Left cardiac atrium (tissue), 4 donors: ENCODE measurements around the gene PPEF2. TPM values are rescaled to one million over a fixed set of nuclear protein-coding genes. Genes with fewer than 3 reads are reported as not detected.
A peak's percentile ranks its signal among the peaks of the same experiment; 100 is the strongest.
"Not testable (repeated sequence)": the region's sequence is repeated elsewhere in the genome, so short reads cannot be mapped to it uniquely, and the experiment has no call there.

ENCODE experiments used
- ATAC-seq, 2 donors: fragments of 200-7000 bp; cut with Tn5 transposase; one replicate each; pipeline ENCODE4 v1.9.1; 2020; ENCODE audit warnings: mild to moderate bottlenecking in 2 of 2, moderate library complexity in 2 of 2
- DNase-seq: peaks from one replicate; pipeline ENCODE4 v3.0.0-alpha.2; 2020
- intact Hi-C, 2 donors: fragments of 100-400 bp; cut with DNase I; formaldehyde crosslinking; loops; one replicate each; pipeline versions ENCODE4 v1.14.1 to v1.15.1; 2022 to 2023
- total RNA-seq, 2 donors: library from RNA; stranded (reverse); fragmentation: NEBNext Ultra II Directional; extraction: Animal tissue kit (Norgen Biotek cat#: 25700); gene quantifications; one replicate each; pipeline ENCODE4 v1.2.1, GENCODE V29; 2021
- donor health status: DM: no; HTN: yes; CAD: no.
- donor health status: DM: no; HTN: yes; CAD: no; lungs with severe emphysema.
- donor health status: DM: yes; HTN: yes; CAD: no.
- donor health status: Dilated cardiomyopathy.

The PPEF2 gene
- total RNA-seq, 2 donors from 2014 or later = not detected

DNA sequence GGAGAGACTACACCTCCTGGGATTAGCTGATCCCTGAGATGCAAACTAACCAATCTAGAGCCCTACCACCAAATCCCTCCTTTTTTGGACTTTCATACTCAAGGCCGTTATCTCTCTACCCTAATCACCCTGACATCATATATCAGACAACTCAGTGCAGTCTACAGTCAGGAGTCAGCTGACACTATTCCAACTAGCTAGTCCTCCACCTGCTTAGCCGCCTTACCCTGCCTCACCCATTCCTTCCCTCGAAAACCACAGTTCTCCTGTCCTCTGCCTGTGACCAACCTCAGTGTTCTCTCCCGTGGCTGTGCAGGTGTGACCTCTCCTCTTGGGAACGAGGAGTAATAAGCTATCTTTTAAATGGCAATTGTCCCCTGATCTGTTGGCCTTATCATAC is 1.8 kb upstream of the PPEF2 start:
- intact Hi-C loops = no loop called here

DNA sequence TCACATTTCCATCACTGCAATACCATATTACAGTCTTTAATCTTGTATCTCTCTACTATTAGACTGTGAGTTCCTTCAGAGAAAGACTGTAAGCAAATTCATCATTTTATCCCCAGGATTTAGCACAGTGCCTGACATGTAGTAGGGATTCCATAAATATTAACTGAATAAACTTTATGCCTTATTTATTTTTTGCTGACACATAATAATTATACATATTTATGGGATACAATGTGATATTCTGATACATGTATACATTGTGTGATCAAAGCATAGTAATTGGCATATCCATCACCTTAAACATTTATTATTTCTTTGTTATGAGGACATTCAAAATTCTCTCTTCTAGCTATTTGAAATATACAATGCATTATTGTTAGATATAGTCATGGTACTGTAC is 3.7 kb downstream of the PPEF2 start:
- no peak for DNase-seq
- intact Hi-C loops = no loop called here

More for the DNA sequence above, 1.8 kb upstream of the PPEF2 start:
- DNase-seq (no peak), ATAC-seq (no peak)

DNA sequence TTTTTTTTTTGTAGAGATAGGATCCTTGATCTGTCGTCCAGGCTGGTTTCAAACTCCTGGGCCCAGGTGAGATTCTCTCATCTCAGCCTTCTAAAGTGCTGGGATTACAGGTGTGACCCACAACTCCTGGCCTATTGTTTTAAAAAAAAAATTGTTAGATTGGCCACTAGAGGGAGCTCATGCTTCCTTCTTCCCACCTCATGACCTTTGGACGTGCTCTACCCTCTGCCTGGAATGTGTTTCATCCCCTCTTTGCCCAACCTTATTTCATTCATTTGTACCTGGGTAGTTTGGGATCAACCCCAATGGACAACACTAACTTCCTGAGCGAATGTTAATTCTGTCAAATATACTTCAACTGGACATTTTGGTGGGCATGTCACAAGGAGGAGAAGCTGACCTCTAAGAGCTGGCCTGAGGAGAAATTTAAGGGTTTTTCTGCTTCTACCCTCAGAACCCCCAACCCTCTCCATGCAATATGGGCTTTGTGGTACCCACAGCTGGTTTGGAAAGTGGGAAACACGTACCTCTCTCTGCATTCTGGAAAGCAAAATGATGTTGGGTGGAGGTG is 6.4 kb downstream of the PPEF2 start:
- DNase-seq (no peak), ATAC-seq (peak in 1 of 2 donors; percentile 45)
- intact Hi-C loops = no loop called here

More for the DNA sequence above, 3.7 kb downstream of the PPEF2 start:
- no peak for ATAC-seq

DNA sequence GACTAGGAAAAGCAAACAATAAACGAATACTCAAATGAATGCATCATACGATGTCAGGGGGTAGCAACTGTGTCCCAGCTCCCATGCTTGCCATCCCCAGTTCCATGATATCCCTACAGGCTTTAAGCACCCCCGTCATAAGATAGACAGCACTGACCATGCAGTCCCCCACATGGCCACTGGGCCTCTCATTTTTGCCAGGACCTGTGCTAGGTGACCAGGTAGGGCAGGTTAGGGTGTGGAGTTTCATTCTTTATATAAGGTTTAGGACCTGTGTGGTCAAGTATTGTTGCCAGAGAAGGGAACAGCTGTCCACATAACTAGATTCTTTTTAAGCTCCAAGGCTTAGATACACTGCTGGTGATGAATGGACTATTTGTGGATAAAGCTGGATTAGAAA is 9.7 kb downstream of the PPEF2 start:
- intact Hi-C loops = no loop called here
- no peak for ATAC-seq
- no peak for DNase-seq

DNA sequence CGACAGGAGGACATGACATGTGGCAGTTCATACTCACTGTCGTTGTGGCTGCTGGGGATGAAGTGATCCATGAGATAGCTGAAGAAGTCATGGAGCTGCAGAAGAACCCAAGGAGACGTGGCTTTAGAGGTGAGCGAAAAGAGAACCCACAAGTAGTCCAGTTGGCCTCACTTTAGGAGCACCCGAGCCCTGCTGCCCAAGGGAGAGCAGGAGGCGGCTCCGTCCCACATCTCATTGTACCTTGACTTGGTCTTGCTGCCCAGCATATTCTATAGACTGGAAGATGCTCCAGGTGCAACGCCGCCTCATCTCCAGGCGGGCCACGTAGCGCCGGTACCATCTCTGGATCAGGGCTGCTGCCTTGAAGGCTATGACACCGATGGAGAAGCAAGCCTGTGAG is 10.6 kb downstream of the PPEF2 start:
- no peak for DNase-seq
- no peak for ATAC-seq
- intact Hi-C loops = no loop called here

DNA sequence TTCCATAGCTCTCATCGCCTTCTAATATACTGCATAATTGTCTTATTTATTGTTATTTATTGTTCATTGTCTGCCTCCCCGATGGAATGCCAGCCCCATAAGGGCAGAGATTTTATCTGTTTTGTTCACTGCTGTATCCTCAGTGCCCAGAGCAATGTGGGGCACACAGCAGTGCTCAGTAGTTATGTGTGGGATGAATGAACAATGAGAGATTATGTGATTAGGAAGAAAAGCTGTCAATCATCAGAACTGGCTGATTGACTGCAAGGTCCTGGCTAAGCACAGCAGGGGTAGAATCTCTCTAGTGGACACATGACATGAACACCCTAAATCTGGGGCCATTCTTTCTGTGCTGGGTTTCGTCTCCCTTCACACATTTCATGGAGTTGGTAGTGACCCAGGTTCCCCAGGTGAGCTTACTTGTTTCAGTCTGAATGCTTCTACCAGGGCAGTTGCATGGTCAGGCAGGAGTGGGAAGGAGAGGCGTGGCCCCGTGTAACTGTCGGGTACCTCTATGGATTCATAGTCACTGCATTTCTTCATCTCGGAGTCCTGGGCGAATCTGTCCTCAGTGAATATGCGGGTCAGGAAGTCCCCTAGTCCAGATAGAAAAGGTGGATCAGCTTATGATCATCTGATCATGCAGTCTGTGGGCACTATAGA is 12.6 kb downstream of the PPEF2 start:
- intact Hi-C loops = no loop called here

DNA sequence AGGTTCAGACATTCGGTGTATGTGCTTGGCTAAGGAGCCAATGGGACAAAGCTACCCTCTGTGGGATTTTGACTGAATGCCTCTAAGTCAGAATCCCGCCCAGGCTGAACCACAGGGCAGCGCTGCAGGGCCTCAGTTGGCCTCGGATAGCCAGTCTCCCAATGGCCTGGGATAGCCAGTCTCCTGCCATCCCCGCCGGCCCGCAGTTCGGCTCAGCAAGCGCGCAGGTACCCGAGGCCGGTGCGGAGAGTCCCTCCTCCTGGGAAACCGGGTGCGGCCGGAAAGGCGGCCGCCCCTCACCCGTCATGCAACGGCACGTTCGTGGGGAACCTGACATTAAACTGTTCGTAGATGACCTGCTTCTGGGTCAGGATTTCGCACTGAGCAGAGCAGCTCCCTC is 16.1 kb downstream of the PPEF2 start:
- intact Hi-C loops = no loop called here
- DNase-seq = no peak
- no peak for ATAC-seq

More for the DNA sequence above, 12.6 kb downstream of the PPEF2 start:
- DNase-seq (no peak), ATAC-seq (no peak)

DNA sequence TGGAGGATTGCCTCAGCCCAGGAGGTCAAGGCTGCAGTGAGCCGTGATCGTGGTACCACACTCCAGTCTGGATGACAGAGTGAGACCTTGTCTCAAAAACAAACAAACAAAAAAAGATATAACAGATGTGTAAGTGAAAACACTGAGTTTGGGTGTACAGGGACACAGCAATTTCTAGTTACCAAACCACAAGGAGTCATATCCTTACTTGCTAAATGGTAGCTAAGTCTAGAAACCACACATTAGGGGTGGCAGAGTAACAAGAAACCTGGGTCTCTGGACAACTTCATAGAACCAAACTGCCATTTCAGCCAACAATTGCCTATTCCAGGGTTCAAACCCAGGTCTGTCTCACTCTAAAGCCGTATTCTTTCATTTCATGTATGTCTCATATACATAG is 20.8 kb downstream of the PPEF2 start:
- intact Hi-C loops = no loop called here
- ATAC-seq = no peak

DNA sequence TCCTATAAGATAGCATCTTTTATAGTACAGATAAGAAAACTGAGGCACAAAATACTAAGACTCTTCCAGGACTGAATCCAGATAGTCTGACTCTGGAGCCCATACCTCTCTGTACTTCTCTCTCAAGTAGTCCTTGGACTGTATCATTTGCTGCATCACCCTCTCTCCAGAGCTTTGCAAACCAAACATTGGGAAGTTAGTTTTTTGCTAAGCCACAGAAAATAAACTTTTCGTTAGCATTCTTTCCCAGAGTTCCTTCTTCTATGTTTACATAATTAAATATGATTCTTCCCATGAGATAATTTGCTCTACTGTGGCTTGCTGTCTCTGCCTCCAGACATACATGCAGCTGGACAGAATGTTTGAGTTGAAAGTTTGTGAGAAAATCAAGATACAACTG is 22.0 kb downstream of the PPEF2 start:
- DNase-seq (no peak), ATAC-seq (no peak)
- intact Hi-C loops = no loop called here

More for the DNA sequence above, 20.8 kb downstream of the PPEF2 start:
- DNase-seq = no peak

DNA sequence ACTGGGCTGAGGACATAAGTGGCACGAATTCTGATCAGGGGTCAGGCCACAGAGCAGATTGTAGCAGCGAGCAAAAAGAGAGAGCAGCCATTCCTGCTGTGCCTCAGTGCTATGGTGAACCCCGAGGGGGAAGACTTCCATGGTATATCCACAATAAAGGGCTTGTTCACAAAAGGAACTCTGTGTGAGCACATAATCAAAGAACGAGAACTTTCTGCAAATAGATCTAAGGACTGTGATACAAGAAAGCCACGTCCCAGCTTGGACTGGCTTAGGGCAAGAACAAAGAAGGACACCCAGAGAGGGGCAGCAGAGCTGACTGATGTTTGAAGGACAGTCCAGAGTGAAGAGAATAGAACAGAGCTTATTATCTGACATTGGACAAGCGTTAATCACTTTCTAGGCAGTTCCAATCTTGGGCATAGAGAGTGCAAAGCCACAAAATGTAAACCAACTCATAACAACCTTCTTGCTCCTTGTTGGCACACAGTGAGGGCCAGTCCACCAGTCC is 24.0 kb downstream of the PPEF2 start:
- DNase-seq = no peak
- intact Hi-C loops = no loop called here

DNA sequence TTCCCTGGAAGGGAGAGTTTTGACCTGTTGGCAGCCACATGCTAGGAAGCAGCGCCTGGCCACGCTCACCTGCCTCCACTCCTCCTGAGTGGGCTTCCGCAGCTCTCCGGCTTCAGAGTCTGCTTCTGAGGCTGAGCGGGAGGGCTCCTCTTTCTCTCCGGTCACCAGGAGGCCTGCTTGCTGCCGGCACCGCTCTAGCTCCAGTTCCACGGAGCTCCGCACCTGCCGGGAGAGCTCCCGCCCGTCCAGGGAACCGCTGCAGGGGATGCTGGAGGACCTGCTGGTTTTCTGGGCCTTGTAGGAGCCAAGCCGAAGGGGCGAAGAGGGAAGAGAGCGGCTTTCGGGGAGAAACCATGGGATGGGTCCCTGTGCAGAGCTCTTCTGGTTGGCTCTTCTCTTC is 26.0 kb downstream of the PPEF2 start:
- no peak for ATAC-seq
- DNase-seq = no peak
- intact Hi-C loops = no loop called here

More for the DNA sequence above, 24.0 kb downstream of the PPEF2 start:
- no peak for ATAC-seq

DNA sequence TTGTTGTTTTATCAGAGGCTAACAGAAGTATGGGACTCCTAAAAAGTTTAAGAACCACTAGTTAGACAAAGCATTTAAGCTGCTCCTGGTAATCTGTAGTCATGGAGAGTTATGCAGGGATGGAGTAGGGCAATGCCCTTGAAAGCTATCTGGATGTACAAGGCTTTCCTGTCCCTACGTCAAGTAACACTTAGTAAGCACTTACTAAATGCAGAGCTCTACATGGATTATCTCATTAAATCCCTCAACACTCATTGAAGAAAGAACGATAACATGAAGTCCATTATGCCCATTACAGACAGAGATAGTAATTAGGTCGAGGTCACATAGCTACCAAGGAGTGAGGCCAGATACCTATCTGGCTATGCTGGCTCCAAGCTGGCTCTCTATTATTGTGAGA is 33.2 kb downstream of the PPEF2 start:
- DNase-seq = no peak
- intact Hi-C loops = no loop called here
- ATAC-seq = peak in 1 of 2 donors; percentile 77

DNA sequence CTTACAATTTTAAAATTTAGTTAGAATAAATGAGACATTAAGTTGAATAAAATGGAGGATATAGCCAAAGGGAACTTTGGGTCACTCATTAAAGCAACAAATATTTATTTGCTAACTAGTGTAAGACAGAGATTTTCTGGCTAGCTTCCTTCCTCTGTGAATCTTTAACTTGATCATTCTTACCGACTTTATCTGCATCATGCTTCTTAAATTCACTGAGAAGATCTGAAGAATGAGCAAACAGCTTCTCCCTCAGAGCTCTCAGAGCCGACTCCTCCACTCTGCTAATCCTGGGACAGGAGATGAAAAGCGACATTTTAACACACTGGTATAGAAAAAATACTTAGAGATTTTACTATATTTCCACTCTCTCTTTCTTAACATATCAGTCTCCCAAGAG is 35.1 kb downstream of the PPEF2 start:
- intact Hi-C loops = no loop called here
- ATAC-seq = no peak
- no peak for DNase-seq

DNA sequence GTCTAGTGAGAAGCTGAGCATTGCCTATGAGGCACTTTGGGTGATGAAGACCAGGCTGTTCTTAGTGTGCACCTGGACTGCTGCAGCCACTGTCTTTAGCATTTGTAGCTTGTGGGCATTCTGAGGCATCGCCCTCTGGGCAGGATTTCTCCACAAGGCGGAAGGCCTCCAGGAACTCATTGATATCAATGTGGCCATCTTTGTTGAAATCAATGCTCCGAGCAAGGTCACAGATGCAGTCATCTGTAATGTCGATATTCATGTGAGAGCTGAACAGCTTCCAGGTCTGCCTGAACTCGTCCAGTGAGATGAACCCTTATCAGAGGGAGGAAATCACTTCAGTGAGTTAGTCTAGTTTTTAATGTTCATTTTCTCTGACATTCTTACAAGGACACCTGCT is 41.6 kb downstream of the PPEF2 start:
- ATAC-seq (no peak), DNase-seq (no peak)
- intact Hi-C loops = no loop called here

DNA sequence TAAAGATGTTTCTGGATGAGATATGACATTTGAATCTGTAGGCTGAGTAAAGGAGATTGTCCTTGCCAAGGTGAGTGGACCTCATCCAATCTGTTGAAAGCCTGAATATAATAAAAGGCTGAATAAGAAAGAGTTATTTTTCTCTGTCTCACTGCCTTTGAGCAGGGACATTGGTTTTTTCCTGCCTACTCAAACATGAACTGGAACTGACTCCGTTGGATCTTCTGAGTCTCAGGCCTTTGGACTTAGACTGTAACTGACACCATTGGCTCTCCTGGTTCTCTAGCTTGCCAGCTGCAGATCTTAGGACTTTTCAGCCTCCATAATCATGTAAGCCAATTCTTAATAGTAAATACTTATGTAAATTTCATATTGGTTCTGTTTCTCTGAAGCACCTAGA is 43.5 kb downstream of the PPEF2 start:
- ATAC-seq (no peak), DNase-seq (no peak)
- intact Hi-C loops = no loop called here

DNA sequence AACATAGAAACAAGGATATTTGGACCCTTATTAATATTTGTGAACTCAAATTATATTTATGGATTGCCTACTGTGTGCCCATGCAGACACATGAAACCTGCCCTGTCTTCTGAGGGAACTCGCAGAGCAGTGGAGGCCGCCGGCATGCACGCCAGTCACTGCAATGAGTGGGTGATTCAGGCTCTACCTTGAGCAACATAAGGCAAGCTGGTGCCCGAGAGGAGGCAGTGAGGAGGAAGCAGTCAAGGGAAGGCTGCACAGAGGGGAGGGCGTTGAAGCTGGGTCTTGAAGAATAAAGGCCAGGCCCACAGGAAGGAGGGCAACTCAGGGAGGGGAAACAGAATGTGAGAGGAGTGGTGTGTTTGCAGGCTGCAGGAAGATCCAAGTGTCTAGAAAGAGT is 52.8 kb downstream of the PPEF2 start:
- ATAC-seq (no peak), DNase-seq (no peak)
- intact Hi-C loops = no loop called here

DNA sequence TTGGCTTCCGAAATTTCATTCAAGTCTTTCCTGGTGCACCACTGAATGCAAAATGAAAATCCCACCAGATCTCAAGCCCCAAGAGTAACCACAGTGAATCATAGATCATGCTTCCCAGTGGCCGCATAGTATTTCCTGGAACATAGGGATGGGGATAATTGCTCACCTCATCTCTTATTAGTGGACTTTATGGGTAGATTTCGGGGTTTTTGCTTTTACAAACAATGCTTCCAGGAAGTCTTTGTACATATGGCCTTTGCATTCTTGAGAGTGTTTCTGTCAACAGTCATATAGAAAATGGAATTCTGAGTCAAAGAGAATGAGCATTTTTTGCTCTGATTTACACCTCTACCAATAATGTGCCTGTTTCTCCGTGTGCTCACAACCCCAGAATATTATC is 53.4 kb downstream of the PPEF2 start:
- no peak for DNase-seq
- intact Hi-C loops = no loop called here
- no peak for ATAC-seq

DNA sequence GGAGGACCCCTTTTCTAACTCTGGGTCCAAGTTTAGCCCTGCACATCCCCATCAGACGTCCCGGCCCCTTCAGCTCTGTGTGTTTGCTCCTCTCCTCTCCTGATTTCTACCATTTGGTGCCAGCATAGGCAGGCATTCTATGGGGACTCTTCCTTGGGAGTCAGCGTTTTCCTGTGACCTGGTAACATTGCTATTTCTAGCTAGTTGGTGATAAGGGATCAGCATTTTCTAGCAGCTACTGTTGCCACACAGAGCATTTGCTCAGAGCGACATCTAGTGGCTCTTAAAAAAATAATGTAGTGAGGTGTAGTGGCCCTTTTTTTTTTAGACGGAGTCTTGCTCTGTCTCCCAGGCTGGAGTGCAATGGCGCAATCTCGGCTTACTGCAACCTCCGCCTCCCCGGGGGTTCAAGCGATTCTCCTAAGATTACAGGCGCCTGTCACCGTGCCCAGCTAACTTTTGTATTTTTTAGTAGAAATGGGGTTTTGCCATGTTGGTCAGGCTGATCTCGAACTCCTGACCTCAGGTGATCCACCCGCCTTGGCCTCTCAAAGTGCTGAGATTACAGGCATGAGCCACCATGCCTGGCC is 54.0 kb downstream of the PPEF2 start:
- ATAC-seq = peak; percentile 90
- intact Hi-C loops = not testable (repeated sequence)
- DNase-seq = peak; percentile 40

DNA sequence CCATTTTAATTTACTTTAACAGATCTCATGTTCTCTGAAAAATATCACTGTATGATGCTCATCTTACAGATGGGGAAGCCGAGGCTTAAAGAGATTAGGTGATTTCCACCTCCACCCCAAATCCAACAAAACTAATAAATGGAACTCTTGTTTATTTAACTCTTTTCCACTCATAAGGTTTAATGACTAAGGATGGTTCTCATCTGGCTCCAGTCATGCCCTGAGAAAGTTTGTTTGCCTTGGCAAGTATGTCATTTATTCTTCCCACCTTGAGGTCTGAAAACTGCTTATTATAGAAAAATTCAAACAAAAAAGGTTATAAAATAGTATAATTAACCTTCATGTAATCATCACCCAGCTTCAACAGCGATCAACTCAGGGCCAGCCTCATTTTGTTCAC is 56.3 kb downstream of the PPEF2 start:
- intact Hi-C loops = no loop called here
- ATAC-seq (no peak), DNase-seq (no peak)

DNA sequence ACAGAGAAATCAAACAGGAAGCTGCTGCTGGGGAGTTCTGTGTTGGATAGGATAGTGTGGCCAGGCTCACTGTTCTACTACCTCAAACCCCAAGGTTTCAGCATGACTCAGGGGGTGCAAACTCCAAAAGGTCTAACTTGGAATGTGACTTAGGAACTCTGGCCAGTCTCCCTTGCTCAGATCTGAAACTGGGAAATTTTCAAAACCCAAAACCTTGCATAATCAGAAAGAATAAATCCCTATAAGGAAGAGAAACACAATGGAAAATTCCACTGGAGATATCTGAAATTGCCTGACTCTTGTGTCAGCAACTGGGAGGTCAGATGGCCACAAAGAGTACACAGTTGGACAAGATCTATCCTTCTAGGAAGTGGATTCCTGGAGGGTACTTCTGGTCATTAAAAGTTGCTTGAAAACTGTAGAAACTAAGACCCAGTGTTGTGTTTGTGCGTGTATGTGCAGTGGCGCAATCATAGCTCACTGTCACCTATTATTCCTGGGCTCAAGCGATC is 58.0 kb downstream of the PPEF2 start:
- intact Hi-C loops = no loop called here
- ATAC-seq (peak; percentile 35 to 75), DNase-seq (no peak)

DNA sequence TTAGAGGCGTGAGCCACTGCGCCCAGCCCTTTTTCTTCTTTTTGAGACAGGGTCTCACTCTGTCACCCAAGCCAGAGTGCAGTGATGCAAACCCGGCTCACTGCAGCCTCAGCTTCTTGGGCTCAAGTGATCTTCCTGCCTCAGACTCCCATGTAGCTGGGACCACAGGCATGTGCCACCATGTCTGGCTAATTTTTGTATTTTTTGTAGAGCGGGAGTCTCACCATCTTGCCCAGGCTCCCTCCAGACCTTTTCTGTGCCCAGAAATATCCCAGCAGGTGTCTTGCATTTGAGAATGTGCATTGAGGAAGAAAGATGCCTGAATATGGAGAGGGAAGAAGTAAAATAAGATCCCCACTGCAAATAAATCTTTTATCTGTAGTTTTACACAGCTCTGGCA is 58.7 kb downstream of the PPEF2 start:
- ATAC-seq (no peak), DNase-seq (no peak)
- intact Hi-C loops = no loop called here
